T-helper 9 cell (primary cell): ENCODE results near the gene BFSP2.

Source experiments
- DNase-seq: peaks from one replicate; pipeline ENCODE4 v3.0.0-alpha.2; 2020

The BFSP2 gene

GRCh38 chr3:133419151-133419909 lies 19.5 kb downstream of the BFSP2 start:
- DNase-seq = no peak

DNA sequence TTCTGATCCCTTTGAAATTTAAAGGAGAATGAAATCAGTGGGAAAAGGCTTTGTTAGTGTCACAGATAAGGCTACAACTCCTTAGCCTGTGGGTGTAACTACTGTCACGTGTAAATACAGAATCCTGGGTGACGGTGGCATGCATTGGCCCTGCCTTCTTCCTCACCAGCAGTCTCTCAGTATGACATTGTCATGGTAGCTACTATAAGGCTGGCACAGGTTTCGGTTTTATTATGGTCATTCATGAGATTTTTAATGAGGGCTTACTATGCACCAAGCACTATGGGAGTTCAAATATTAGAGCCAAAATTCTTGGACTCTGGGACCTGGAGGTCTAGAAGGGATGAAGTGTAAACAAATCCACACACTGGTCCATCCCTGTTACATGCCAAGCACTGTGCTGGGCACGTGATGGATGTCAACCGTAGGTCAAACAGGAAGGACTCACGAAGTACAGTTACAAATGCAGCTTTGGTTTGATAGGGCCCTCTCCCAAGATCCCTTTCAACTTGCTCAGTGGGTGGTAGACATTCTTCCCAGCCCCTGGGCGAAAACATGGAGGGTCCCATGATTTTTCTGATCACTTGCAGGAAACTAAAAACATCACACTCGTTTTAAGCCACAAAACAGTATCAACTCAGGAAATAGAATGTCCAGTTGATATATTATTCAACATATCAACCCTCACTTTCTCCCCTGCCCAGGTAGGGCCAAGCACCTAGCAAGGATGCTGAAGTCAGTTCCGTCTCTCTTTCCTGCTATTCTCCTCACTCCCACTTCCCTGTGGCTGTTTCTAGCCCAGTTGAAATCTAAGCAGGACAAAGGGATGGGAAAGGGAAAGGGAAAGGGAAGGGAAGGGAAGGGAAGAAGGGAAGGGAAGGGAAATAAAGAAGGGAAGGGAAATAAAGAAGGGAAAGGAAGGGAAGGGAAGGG lies 25.3 kb downstream of the BFSP2 start:
- no peak for DNase-seq

- no peak for DNase-seq
Measured at GRCh38 chr3:133425898-133426297, 26.0 kb downstream of the BFSP2 start.

DNA sequence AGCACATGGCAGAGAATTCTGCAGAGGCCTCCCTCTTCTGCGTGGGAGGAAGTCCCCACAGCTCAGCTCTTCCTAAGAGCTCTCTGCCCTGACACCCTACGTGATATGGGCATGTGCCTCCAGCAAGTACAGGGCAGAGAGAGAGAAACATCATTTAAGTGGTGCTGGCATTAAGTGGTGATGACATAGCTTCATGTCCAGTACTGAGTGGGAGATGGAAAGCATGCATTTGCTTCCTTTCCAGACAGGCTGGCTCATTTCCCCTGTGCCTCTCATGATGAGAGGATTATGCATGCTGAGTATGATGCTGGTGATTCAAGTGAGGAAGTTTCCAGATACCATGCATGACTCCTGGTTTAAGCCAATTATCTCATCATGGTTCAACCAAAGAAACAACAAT lies 26.9 kb downstream of the BFSP2 start:
- no peak for DNase-seq

- no peak for DNase-seq
Measured at GRCh38 chr3:133428552-133428951, 28.7 kb downstream of the BFSP2 start.

DNA sequence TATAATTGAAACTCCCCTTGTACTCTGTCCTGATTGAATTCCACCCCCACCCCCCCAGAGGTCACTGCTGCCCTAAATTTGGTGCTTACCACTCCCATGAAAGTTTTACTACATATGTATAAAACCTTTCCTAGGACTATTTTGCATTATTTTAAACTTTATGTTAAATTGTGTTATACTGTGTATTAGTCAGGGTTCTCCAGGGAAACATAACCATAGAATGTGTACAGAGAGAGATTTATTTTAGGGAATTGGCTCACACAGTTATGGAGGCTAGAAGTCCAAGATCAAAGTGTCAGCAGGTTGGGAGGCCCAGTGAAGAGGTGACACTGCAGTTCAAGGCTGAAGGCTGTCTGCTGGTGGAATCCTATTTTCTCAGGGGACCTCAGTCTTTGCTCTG lies 29.2 kb downstream of the BFSP2 start:
- no peak for DNase-seq

- DNase-seq = no peak
Measured at GRCh38 chr3:133439563-133439962, 39.7 kb downstream of the BFSP2 start.

DNA sequence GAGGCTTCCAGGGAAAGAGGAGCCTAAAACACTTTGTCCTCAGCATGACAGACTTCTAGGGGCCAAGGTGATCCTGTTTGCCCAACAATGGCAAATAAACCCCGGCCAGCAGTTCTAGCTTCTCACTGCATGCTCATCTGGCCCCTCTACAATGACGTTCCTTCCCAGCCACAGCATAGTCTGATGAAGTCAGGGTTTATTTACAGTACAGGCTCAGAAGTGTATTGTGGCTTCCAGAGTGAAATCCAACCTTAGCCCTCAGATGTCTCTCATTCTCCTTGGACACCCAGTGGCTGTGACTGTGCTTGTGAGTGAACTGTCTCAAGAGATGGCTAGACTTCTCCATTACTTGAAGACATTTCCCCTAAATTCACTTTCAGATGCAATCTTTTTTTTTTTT lies 40.8 kb downstream of the BFSP2 start:
- no peak for DNase-seq

DNA sequence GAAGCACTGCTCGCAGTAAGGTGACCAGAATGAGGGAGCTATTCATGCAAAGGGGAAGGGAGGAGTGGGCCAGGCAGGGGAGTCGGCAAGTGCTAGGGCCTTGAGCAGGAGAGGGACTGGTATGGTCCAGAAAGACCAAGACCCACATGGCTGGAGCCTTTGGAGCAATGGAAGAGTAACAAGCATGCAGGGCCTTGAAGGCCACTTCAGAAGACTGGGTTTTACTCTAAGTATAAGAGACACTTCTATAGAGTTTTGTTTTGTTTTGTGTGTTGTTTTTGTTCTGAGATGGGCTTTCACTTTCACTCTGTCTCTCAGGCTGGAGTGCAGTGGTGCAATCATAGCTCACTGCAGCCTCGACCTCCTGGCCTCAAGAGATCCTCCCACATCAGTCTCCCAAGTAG lies 42.0 kb downstream of the BFSP2 start:
- no peak for DNase-seq

DNA sequence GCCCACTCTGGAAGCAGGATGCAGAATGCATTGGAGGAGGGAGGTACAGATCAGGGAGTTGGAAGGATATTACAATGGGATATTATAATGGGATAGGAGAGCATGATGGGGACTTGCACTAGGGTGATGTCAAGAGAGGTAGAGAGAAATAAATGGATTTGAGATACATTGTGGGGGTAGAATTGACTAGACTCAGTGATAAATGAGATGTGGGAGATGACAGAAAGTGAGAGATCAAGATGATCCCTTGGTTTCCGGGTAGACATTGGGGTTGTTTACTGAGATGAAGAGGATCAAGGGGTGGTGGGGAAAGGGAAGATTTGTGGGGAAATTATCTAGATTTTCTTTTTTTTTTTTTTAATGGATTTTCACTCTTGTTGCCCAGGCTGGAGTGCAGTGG lies 42.7 kb downstream of the BFSP2 start:
- DNase-seq = no peak

DNA sequence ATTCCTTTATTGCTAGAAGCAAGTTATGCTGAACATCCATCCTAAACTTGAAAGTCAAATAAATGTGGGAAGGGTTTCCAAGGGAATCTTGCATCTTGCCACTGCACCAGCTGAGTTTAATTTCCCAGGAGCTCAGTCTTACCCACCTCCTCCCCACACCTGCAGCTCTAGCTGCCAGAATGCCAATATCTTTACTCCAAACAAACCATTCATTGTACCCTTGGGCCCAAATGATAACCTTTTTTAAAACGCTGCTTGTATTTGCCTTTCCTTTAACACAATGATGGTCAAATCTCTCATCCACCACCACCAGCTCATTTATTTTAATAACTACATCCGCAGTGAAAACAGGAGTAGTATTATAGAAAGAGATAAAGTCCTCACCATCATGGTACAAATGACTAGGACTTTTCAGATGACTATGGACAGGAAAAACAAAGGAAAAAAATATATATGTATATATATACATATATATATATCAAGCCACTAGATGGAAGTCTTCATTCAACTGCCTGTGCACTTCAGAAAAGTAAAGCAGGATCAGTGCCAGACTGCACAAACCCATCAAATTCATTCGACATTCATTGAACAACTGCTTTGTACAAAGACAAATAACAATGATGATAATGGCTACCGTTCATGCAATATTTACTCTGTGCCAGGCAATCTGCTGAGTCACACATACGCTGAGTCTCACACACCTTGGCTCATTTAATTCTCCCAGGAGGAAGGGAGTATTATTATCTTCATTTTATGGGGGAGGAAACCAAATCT lies 44.0 kb downstream of the BFSP2 start:
- no peak for DNase-seq

GRCh38 chr3:133444423-133444774 lies 44.5 kb downstream of the BFSP2 start:
- no peak for DNase-seq

DNA sequence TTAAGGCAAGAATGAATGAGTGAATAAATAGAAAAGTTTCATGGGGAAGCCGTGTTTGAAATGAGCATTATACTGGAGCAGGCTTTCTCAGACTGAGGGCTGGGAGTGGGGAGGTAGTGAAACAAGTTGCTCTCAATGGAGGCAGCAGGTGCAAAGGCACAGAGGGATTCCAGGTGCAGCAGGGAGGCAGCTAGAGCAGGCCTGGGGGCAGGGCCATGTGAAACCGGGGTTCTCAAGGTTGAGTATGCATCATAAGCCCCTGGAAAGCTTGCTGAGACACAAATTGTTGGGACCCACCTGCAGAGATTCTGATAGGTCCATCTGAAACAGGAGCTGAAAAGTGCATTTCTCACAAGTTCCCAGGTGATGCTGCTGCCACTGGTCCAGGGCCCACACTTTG lies 45.3 kb downstream of the BFSP2 start:
- DNase-seq = no peak

- DNase-seq = no peak
Measured at GRCh38 chr3:133447750-133448477, 48.1 kb downstream of the BFSP2 start.

DNA sequence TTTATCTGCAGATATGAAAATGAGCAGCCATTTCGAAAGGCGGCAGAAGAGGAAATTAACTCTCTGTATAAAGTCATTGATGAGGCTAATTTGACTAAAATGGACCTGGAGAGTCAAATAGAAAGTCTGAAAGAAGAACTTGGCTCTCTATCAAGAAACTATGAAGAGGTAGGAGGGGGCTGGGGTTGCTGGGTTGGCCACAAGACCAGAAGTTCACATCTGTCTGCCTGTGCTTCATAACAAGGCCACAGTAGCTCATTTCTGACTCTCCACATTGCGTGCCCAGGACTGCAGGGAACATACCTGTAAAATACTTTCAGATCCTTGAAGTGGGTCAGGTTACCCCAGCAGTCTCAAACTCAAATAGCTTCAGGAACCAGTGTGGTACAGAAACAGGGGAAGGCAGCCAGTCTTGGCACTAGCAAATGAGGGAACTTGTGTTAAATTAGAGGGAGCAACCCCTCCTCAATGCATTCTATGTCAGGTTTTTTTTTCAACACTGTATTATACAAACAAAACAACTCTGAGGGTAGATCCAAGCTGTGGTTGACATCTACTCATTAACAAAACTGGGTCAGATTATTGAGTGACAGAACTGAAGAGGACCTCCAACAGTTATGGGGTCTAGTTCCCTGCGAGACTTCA lies 48.7 kb downstream of the BFSP2 start:
- DNase-seq = no peak

GRCh38 chr3:133451309-133451708 lies 51.5 kb downstream of the BFSP2 start:
- DNase-seq = no peak

GRCh38 chr3:133452641-133453319 lies 52.9 kb downstream of the BFSP2 start:
- no peak for DNase-seq

GRCh38 chr3:133453383-133453782 lies 53.5 kb downstream of the BFSP2 start:
- DNase-seq = no peak

DNA sequence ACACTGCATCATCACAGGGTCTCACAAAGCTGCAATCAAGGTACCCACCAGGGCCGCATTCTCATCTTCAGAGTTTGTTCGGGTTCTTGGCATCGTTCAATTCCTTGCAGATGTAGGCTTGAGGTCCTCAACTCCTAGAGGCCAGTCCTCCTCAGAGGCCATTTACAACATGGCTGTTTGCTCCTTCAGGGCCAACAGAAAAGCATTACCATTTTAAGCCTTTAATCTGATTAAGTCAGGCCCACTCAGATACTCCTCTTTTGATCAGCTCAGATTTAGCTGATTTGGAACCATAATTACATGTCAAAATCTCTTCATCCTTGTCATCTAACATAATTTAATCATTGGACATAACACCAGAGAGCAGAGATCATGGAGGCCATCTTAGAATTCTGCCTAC lies 55.4 kb downstream of the BFSP2 start:
- no peak for DNase-seq

GRCh38 chr3:133455960-133456359 lies 56.1 kb downstream of the BFSP2 start:
- no peak for DNase-seq

- no peak for DNase-seq
Measured at GRCh38 chr3:133457025-133457424, 57.2 kb downstream of the BFSP2 start.
